Measurements from ENCODE around the gene PKD1.

DNA sequence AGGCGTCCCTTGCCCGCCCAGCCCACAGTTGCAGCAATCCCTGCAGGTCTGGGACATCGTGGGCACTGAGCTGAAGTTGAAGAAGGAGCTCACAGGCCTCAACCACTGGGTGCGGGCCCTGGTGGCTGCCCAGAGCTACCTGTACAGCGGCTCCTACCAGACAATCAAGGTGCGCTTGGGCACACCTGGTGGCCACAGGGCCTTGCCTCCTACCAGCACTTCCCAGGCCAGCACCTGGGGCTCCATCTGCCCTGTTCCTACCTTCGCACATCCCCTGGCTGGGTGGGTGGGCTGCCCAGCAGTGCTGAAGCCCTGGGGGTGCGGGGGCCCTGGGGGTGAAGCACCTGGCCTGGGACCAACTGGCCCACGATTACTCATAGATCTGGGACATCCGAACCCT is 39.8 kb upstream of the PKD1 start:
- TF ChIP-seq TAF1 (IDR thresholded peaks at IDR 0.05; ENCODE audit: borderline replicate concordance, low read depth, low read length) = no peak
- TF ChIP-seq POLR2A (IDR thresholded peaks at IDR 0.05; ENCODE audit: low read depth, low read length) = no peak

Data from GM12892 (cell line).